Erythroblast (primary cell): ENCODE data around the gene SLC41A2.
"Not testable (repeated sequence)": the region's sequence is repeated elsewhere in the genome, so short reads cannot be mapped to it uniquely, and the experiment has no call there.

Source experiments
- GATA1 ChIP-seq: IDR thresholded peaks from 2 replicates; pipeline ENCODE4 v1.6.1; 2011; ENCODE audit warnings: low read depth, mild to moderate bottlenecking, control low read depth, low read length, moderate library complexity
- POLR2A ChIP-seq: IDR thresholded peaks from 2 replicates; pipeline ENCODE4 v1.6.1; 2011; ENCODE audit warnings: mild to moderate bottlenecking, low read length

DNA sequence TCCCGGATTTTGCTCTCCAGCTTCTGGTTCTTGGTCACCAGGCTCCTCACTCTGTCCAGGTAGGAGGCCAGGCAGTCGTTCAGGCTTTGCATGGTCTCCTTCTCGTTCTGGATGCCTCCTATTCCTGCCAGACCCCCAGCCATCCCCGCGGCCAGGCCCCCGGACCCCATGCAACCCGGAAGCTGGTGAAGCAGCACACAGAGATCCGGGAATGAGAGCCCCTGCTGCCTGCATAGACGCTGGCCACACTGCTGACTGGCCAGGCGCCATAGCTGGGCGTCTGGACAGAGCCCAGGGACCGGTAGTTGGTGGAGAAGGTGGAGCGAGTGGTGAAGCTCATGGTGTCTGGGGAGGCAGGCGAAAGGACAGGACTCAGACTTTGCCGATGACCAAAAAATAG is 19.6 kb upstream of the SLC41A2 start:
- TF ChIP-seq POLR2A, GATA1: not testable (repeated sequence)
